Neuronal stem cell (in vitro differentiated cells): Measurements from ENCODE around the gene TRAPPC13.

ENCODE experiments used
- DNase-seq: peaks from one replicate; pipeline ENCODE4 v3.0.0-alpha.2; 2013; ENCODE audit warnings: low spot score
- H2AFZ ChIP-seq: one replicate; pipeline ENCODE4 v1.6.1; 2013; ENCODE audit warnings: mild to moderate bottlenecking, low read length, inconsistent platforms
- H2AK5ac ChIP-seq: 2 replicates; pipeline ENCODE4 v1.6.1; 2013; ENCODE audit warnings: low read depth, mild to moderate bottlenecking, inconsistent platforms, low read length, moderate library complexity, mixed read lengths
- H2BK120ac ChIP-seq: 2 replicates; pipeline ENCODE4 v1.6.1; 2013; ENCODE audit warnings: low read depth, mild to moderate bottlenecking, inconsistent platforms, low read length, moderate library complexity, mixed read lengths
- H2BK12ac ChIP-seq: one replicate; pipeline ENCODE4 v1.6.1; 2013; ENCODE audit warnings: low read length, inconsistent platforms
- H2BK15ac ChIP-seq: 2 replicates; pipeline ENCODE4 v1.6.1; 2013; ENCODE audit warnings: mild to moderate bottlenecking, low read length, inconsistent platforms, mixed read lengths
- H2BK5ac ChIP-seq: one replicate; pipeline ENCODE4 v1.6.1; 2013; ENCODE audit warnings: inconsistent platforms, mild to moderate bottlenecking, low read length, moderate library complexity
- H3K14ac ChIP-seq: one replicate; pipeline ENCODE4 v1.6.1; 2013; ENCODE audit warnings: low read length, inconsistent platforms
- H3K18ac ChIP-seq: 2 replicates; pipeline ENCODE4 v1.6.1; 2013; ENCODE audit warnings: low read length, inconsistent platforms
- H3K23ac ChIP-seq: 2 replicates; pipeline ENCODE4 v1.6.1; 2013; ENCODE audit warnings: low read depth, mild to moderate bottlenecking, mixed read lengths, low read length, inconsistent platforms; ENCODE audit not compliant: poor library complexity
- H3K27ac ChIP-seq: replicated peaks from 3 replicates; pipeline ENCODE4 v1.5.1; 2013; ENCODE audit warnings: low read length, inconsistent platforms
- H3K27me3 ChIP-seq, 3 experiments: 2 replicates each; pipeline ENCODE4 v1.6.1; 2013; ENCODE audit warnings: low read length in 3 of 3, mild to moderate bottlenecking in 2 of 3, inconsistent platforms in 1 of 3, low read depth in 1 of 3, mixed read lengths in 1 of 3, moderate library complexity in 1 of 3; ENCODE audit not compliant: control insufficient read depth in 3 of 3, insufficient read depth in 3 of 3
- H3K36me3 ChIP-seq, 2 donors: replicated peaks in 1 of 2; 2 replicates each; pipeline ENCODE4 v1.6.1; 2013; ENCODE audit warnings: low read length in 2 of 2; ENCODE audit not compliant: control insufficient read depth in 2 of 2, insufficient read depth in 2 of 2
- H3K4ac ChIP-seq: 2 replicates; pipeline ENCODE4 v1.6.1; 2013; ENCODE audit warnings: inconsistent platforms, mild to moderate bottlenecking, low read length, moderate library complexity
- H3K4me1 ChIP-seq, 2 donors: 1 replicate in 1 of 2; 2 replicates in 1 of 2; pipeline ENCODE4 v1.6.1; 2013; ENCODE audit warnings: low read length in 2 of 2, low read depth in 1 of 2; ENCODE audit not compliant: control insufficient read depth in 2 of 2, insufficient read depth in 1 of 2
- H3K4me2 ChIP-seq: one replicate; pipeline ENCODE4 v1.6.1; 2013; ENCODE audit warnings: mild to moderate bottlenecking, low read length, inconsistent platforms; ENCODE audit not compliant: insufficient read depth, poor library complexity, severe bottlenecking
- H3K4me3 ChIP-seq, 2 donors: 2 replicates each; pipeline ENCODE4 v1.5.1; 2013; ENCODE audit warnings: low read length in 2 of 2, mild to moderate bottlenecking in 2 of 2, inconsistent platforms in 1 of 2, moderate library complexity in 1 of 2
- H3K79me1 ChIP-seq: one replicate; pipeline ENCODE4 v1.6.1; 2013; ENCODE audit warnings: low read depth, mild to moderate bottlenecking, inconsistent platforms, low read length, moderate library complexity
- H3K9ac ChIP-seq: one replicate; pipeline ENCODE4 v1.6.1; 2013; ENCODE audit warnings: mild to moderate bottlenecking, low read depth, low read length, inconsistent platforms; ENCODE audit not compliant: poor library complexity
- H3K9me3 ChIP-seq, 2 donors: replicated peaks in 1 of 2; 2 replicates each; pipeline versions ENCODE3 to v1.6.1; 2013; ENCODE audit warnings: low read length in 2 of 2, mild to moderate bottlenecking in 2 of 2, inconsistent platforms in 1 of 2, low read depth in 1 of 2, mixed read lengths in 1 of 2, moderate library complexity in 1 of 2; ENCODE audit not compliant: control insufficient read depth in 2 of 2, insufficient read depth in 1 of 2
- H4K8ac ChIP-seq: one replicate; pipeline ENCODE4 v1.6.1; 2013; ENCODE audit warnings: low read depth, mild to moderate bottlenecking, inconsistent platforms, low read length, moderate library complexity
- H4K91ac ChIP-seq: one replicate; pipeline ENCODE4 v1.6.1; 2013; ENCODE audit warnings: low read length, low read depth, mild to moderate bottlenecking, inconsistent platforms; ENCODE audit not compliant: poor library complexity
- WGBS, 2 donors: extraction: QIAGEN DNeasy Blood & Tissue Kit; methylation state at CpG; one replicate each; pipeline ENCODE4 v1.1.7; 2013; ENCODE audit warnings: missing lambda C conversion rate in 2 of 2, mixed read lengths in 1 of 2; ENCODE audit not compliant: insufficient read length in 2 of 2, insufficient replicate concordance in 1 of 2; ENCODE audit errors: extremely low coverage in 2 of 2; 5-methylcytosine and 5-hydroxymethylcytosine counted together

TRAPPC13 gene

GRCh38 chr5:65693121-65693520 is 68.3 kb downstream of the TRAPPC13 start:
- Histone ChIP-seq H3K9ac (no peak overlapping the region), H2BK5ac (no peak overlapping the region), H3K4me3 (no peak overlapping the region), H3K18ac (no peak overlapping the region), H3K4me2 (no peak overlapping the region), H2AFZ (no peak overlapping the region), H4K8ac (no peak overlapping the region), H3K4me1 (peaks cover 0 to 3% of the 10 kb centered on the region in 2 donors), H3K27me3 (no peaks in the 10 kb centered on the region), H3K23ac (no peak overlapping the region), H2BK12ac (no peak overlapping the region), H2AK5ac (no peak overlapping the region), H3K79me1 (no peaks in the 10 kb centered on the region), H3K36me3 (peaks cover 0 to 22% of the 10 kb centered on the region in 2 donors), H3K27ac (no peak overlapping the region), H2BK120ac (no peak overlapping the region), H3K9me3 (no peaks in the 10 kb centered on the region), H3K14ac (no peak overlapping the region), H4K91ac (no peak overlapping the region), H3K4ac (no peak overlapping the region), H2BK15ac (no peak overlapping the region)
- WGBS, 2 donors, result 0% methylated on average over 1 of the region's 2 CpGs; no CpG with 5 or more reads in 1 of the 2 donors
- DNase-seq, result no peak

- H4K91ac ChIP-seq, result no peak overlapping the region
- no peak overlapping the region for H3K4ac ChIP-seq
- H3K4me2 ChIP-seq, result no peak overlapping the region
- no peaks in the 10 kb centered on the region for H3K79me1 ChIP-seq
- H3K4me3 ChIP-seq, result no peak overlapping the region
- no peak overlapping the region for H3K9ac ChIP-seq
- H3K18ac ChIP-seq, result no peak overlapping the region
- H2BK15ac ChIP-seq, result no peak overlapping the region
- no peak overlapping the region for H2AFZ ChIP-seq
- H3K4me1 ChIP-seq, result peaks cover 0 to 3% of the 10 kb centered on the region in 2 donors
- DNase-seq, result no peak
- H2BK12ac ChIP-seq, result no peak overlapping the region
- no peak overlapping the region for H2BK5ac ChIP-seq
- no peak overlapping the region for H3K27ac ChIP-seq
- no peak overlapping the region for H2BK120ac ChIP-seq
- H3K27me3 ChIP-seq, result no peaks in the 10 kb centered on the region
- peaks cover 0 to 26% of the 10 kb centered on the region in 2 donors for H3K36me3 ChIP-seq
- WGBS, 2 donors, result no CpG with 5 or more reads among the region's 4 CpGs
- no peak overlapping the region for H3K14ac ChIP-seq
- no peak overlapping the region for H4K8ac ChIP-seq
- H3K9me3 ChIP-seq, result no peaks in the 10 kb centered on the region
- H3K23ac ChIP-seq, result no peak overlapping the region
- no peak overlapping the region for H2AK5ac ChIP-seq
Measured at GRCh38 chr5:65695162-65695755, 70.4 kb downstream of the TRAPPC13 start.

GRCh38 chr5:65695896-65696295 is 71.1 kb downstream of the TRAPPC13 start:
- peak; percentile 3 for DNase-seq
- no peak overlapping the region for H3K23ac ChIP-seq
- no peak overlapping the region for H2BK12ac ChIP-seq
- no peak overlapping the region for H2BK5ac ChIP-seq
- no peak overlapping the region for H3K9ac ChIP-seq
- no peak overlapping the region for H3K4me3 ChIP-seq
- no peak overlapping the region for H2AK5ac ChIP-seq
- no peak overlapping the region for H2AFZ ChIP-seq
- H2BK120ac ChIP-seq, result no peak overlapping the region
- no peak overlapping the region for H4K8ac ChIP-seq
- WGBS, 2 donors, result no CpG with 5 or more reads among the region's 4 CpGs
- H3K14ac ChIP-seq, result no peak overlapping the region
- H4K91ac ChIP-seq, result no peak overlapping the region
- no peak overlapping the region for H3K18ac ChIP-seq
- no peaks in the 10 kb centered on the region for H3K79me1 ChIP-seq
- H3K4me1 ChIP-seq, result peaks cover 0 to 3% of the 10 kb centered on the region in 2 donors
- no peak overlapping the region for H3K4ac ChIP-seq
- H3K27ac ChIP-seq, result no peak overlapping the region
- H3K27me3 ChIP-seq, result no peaks in the 10 kb centered on the region
- H2BK15ac ChIP-seq, result no peak overlapping the region
- H3K4me2 ChIP-seq, result no peak overlapping the region
- H3K9me3 ChIP-seq, result no peaks in the 10 kb centered on the region
- H3K36me3 ChIP-seq, result peaks cover 0 to 22% of the 10 kb centered on the region in 2 donors

GRCh38 chr5:65696892-65697291 is 72.1 kb downstream of the TRAPPC13 start:
- Histone ChIP-seq H3K4me2 (no peak overlapping the region), H2AFZ (no peak overlapping the region), H3K14ac (no peak overlapping the region), H3K4me3 (no peak overlapping the region), H3K9me3 (no peaks in the 10 kb centered on the region), H4K8ac (no peak overlapping the region), H3K27ac (no peak overlapping the region), H3K36me3 (peaks cover 0 to 20% of the 10 kb centered on the region in 2 donors), H2BK12ac (no peak overlapping the region), H2AK5ac (no peak overlapping the region), H3K23ac (no peak overlapping the region), H4K91ac (no peak overlapping the region), H3K4ac (no peak overlapping the region), H3K9ac (no peak overlapping the region), H3K18ac (no peak overlapping the region), H3K4me1 (peaks cover 0 to 3% of the 10 kb centered on the region in 2 donors), H2BK120ac (no peak overlapping the region), H2BK5ac (no peak overlapping the region), H3K27me3 (no peaks in the 10 kb centered on the region), H3K79me1 (no peaks in the 10 kb centered on the region), H2BK15ac (no peak overlapping the region)
- DNase-seq, result no peak
